NCI-H146 treated with DMSO at 0.1 percent for 48 hours (cell line): ENCODE results near the gene BRSK1.

Source experiments
- DNase-seq: peaks from one replicate; lab custom pipeline; 2025; ENCODE audit not compliant: unreplicated experiment; lab: John Stamatoyannopoulos, UW

Gene BRSK1

GRCh38 chr19:55283548-55284377, at the start of gene BRSK1:
TSS of gene BRSK1 (plus strand) at chr19:55283997. CDS start at chr19:55284443, 446 bp downstream.
- peak; percentile 60 for DNase-seq

- DNase-seq: no peak
These were observed 45.8 kb upstream of the BRSK1 start for GRCh38 chr19:55238030-55238429.

GRCh38 chr19:55239004-55239403, 44.8 kb upstream of the BRSK1 start:
- DNase-seq: no peak

GRCh38 chr19:55240713-55241020, 43.1 kb upstream of the BRSK1 start:
- no peak for DNase-seq

GRCh38 chr19:55241143-55241934, 42.5 kb upstream of the BRSK1 start:
- no peak for DNase-seq

GRCh38 chr19:55241935-55242464, 41.8 kb upstream of the BRSK1 start:
- no peak for DNase-seq

- no peak for DNase-seq
These were observed 41.3 kb upstream of the BRSK1 start for GRCh38 chr19:55242517-55242916.

GRCh38 chr19:55244004-55244680, 39.7 kb upstream of the BRSK1 start:
- no peak for DNase-seq

GRCh38 chr19:55245236-55245904, 38.4 kb upstream of the BRSK1 start:
- DNase-seq: no peak

- no peak for DNase-seq
These were observed 37.0 kb upstream of the BRSK1 start for GRCh38 chr19:55246462-55247451.

GRCh38 chr19:55247621-55248099, 36.1 kb upstream of the BRSK1 start:
- DNase-seq: no peak

- DNase-seq: no peak
These were observed 35.6 kb upstream of the BRSK1 start for GRCh38 chr19:55248166-55248675.

GRCh38 chr19:55248704-55249103, 35.1 kb upstream of the BRSK1 start:
- DNase-seq: no peak

- DNase-seq: no peak
These were observed 34.0 kb upstream of the BRSK1 start for GRCh38 chr19:55249841-55250240.

- DNase-seq: no peak
These were observed 33.3 kb upstream of the BRSK1 start for GRCh38 chr19:55250262-55251036.

GRCh38 chr19:55251341-55252081, 32.3 kb upstream of the BRSK1 start:
- DNase-seq: no peak

GRCh38 chr19:55252760-55253663, 30.8 kb upstream of the BRSK1 start:
- no peak for DNase-seq
